KG1 (cell line): ENCODE measurements around the gene WNT5A.

ENCODE experiments used
- DNase-seq: peaks from one replicate; lab custom pipeline; 2025; lab: John Stamatoyannopoulos, UW

The WNT5A gene

DNA sequence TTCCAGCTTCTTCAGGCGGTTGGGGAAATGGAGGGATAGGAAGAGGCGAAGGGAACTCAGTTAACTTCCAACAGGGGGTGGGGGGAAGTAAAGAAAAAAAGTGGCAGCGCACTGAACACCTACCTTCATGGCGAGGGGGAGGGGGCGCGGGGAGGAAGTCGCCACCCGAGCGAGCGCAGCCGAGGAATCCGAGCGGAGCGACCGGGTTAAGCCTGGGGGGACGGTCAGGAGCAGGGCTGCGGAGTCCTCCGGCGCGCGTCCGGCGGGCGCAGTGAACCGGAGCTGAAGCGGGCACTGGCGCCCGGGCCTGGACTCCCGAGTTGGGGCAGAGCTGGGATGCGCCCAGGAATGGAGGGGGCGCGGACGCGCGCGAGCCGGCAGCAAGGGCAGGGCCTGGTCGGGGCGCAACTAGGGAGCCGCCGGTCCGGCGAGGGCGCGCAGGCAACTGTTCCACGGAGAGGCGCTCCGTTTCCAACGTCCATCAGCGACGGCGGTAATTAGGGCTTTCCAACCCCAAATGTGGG lies at the start of gene WNT5A:
WNT5A (minus strand) TSS at position 450 of the 524 bp plus-strand sequence; CDS start at position 129, 321 bp downstream.
- no peak for DNase-seq

DNA sequence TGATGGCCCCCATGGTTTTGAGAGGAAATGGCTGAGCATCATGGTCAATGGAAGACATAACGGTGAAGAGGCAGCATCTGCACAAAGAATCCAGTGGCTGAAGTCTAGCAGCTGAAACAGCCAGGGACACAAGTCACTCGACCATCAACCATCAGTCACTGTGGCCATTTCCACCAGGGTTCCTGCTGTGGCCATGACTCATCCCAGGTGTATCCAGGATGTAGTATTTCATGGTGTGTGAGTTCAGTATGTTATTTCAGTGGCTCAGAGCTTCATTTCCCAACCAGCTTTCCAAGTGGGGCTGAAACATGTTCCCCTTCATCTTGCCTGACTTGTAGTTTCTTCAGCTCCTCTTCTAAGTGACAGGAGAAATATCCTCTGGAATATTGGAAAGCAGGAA lies 47.8 kb upstream of the WNT5A start:
- DNase-seq = no peak

DNA sequence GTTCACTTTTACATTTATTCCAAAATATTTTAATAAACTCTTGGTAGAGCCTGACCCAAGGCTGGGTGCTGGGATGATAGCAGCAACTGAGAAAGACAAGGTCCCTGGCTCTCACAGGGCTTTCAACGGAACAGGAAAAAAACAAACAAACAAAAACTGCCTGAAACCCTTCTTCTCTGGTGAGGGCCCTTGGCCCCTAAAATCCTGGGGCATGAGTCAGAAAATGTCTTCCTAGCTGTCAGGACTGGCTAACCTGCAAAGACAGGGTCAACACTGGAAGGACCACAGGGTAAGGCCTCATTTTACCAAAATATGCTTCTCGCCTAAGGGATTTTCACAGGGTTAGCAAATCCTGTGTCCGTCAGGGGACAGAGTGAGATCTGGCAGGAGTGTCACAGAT lies 45.7 kb upstream of the WNT5A start:
- no peak for DNase-seq

DNA sequence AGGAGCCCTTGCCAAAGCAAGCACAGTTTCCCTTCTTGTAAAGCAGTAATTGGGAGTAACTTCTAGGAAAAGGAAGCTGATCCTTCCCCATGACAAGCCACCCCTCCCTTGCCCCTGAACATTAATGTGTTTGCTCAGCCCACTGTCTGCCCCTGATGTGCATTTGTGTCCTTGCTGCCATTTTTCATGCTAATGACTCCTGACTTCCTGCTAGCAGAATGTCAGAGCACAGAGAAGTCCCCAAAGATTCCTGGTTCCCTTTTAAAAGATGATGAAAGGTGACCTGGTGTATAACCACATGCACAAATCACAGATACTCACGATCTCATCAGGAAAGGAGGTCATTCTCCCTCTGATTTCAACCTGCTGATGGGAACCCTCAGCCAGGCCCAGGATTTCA lies 44.2 kb upstream of the WNT5A start:
- no peak for DNase-seq

DNA sequence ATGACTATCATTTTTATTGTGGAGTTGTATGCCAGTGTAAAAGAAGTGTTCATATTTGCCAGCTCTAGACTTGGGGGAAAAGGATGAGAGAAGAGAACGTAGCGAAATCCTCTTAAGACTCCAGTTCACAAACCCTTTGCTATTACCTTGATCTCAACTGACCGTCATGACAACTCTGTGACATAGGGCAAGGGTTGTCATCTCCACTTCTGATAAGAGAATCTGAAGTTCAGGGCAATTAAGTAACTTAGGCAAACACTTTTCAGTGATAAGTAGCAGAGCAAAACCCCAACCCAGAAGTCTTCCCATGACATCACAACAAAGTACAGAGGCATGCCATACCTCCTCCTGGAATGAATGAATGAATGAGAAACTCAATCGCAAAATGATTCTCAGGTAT lies 40.3 kb upstream of the WNT5A start:
- DNase-seq = no peak

DNA sequence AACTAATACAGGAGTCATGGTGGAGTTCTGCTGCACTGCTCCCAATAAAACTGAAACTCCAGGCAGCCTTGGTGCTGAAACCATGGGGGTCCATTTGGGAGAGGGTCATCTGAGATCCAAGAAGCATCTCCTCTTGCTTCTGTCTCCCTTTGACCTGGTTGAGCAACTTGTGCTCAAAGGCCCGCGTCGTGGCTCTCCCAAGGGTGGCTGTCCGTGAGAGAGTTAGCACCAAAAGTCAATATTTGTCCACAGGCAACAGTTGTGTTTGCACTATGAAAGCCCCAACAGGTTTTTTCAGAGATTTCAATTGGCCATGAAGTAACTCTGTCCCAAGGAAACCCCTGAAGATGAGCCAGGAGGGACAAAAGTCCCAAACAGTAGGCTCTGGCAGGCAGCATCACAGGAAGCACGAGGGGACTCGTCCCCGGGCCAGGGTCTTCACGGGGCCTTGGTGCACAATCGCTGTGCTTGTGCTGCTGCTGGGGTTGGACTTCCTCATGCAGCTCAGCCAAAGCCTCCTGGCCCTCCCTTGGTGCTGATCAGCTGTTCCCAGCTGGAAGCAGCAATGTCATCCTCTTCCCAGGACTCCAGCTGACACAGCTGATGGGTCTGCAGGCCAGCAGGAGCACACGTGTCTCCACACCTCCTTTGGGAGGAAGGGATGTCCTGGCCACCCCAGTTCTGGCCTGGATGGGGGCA lies 39.4 kb upstream of the WNT5A start:
- no peak for DNase-seq

DNA sequence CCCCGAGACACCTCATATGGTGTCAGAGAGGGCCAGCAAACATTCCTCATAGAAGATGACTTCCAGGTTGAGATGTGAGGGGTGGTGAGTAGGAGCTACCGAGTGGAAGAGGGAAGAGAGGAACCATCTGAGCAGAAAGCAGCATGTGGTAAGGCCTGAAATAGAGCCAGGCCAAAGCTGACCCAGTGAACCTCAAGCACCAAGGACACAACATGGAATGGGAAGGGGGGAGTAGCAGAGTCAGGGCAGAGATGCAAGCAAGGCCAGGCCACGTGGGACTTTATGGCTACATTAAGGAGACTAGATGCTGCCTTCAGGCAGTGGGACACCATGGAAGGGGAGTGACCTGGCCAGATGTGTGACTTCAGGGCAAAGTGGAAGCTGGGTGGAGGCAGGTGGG lies 38.3 kb upstream of the WNT5A start:
- no peak for DNase-seq

DNA sequence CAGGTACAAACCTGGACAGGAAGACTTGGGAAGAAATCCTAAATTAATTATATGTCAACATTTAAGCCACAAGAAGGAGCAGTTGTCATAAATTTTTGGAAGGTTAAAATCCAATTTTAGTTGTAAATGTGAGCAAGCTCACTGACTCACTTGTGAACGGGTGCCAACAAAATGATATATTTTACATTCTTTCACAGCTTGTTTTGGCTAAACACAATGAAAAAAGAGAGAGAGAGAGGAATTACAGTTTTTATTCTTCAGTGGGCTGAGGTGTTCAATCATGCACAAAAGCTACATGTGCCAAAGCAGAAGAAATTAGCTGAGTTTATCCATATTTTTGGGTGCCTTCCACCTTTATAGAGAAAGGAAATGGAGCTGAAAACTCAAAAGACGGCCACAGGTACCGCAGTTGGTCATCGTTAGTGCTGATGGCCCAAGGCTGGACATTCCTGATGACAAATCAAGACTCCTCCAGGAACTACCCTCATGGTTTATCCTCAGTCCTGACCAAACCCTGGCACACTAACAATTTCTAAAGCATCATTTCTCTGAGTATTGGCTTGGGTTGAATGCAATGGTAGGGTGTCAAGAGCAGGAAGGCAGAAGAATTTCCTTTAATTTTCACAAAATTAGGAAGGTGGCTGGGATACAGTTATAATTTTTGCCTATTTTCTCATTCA lies 37.6 kb upstream of the WNT5A start:
- DNase-seq = no peak

DNA sequence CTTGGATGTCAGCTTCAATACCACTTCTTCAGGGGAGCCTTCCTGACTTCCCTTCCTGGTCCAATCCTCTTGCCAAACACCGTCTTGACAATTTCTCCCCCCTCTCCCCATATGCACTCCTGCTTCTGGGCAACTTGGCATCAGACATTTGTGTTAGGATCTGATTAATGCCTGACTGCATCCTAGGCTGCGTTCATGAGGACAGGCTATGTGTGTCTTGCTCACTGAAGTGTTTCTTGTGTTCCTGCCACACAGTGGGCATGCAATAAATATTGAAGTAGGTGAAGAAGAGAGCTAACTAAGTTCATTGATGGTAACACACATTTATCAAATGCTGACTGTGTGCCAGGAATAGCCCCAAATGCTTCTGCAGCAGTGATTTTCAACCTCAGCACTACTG lies 36.4 kb upstream of the WNT5A start:
- no peak for DNase-seq

DNA sequence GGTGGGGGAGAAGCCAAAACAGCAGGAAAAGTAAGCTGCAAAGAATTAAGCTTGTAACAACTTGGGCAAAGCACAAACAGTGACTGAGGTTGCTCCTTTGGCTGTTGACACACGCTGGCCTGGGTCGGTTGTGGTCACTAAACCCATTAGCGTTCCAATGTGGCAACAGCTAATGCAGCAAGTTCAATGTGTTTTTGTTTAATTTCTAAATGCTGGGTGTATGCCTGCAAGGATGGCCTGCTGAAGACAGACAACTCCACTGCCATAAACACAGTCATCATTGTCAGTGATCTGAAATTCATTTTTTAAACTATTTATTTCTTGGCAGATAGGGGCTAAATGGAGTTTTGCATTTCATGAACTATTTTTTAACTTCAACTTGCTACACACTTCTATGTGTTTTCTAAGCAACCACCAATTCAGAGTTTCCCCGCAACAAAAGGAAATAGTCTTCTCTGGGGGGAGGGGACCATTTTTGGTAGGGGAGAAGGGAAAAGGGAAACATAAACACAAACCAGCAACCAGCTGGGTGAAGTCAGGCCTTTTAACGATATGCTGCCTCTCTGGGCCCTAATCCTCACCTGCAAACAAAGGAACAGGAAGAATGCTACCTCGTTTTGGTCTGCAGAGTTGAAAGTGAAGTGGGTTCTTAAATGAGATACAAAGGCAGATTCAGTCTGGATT lies 34.8 kb upstream of the WNT5A start:
- no peak for DNase-seq

DNA sequence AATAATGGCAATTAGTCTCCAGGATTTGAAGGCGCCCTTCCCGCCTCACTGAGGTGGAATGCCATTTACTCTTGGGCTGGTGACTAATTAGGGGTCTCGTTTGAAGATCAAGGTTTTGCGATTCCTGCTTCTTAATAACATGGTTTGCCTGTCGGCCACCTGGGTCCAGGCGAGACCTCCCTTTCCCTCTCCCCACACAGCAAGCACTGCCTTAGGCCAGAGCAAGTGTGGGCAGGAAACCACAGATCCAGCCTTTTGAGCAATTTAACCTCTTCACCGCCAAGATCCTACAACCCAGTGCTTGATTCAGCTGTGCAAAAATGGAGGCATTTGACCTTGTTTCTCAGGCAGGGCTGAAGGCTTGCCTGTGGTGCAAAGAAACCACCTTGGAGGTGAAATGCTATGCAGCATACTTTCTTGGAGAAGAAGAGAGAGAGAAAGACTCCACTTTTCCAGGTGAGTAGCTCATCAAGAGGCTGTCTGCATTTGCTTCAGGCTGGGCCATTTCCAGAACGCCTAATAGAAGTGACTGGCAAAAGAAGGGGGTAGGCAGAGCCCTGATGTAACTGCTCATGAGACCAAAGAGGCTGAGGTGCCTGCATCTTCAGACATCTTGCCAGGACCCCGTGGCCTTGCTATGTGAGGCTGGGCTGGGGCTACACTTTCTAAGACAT lies 34.1 kb upstream of the WNT5A start:
- no peak for DNase-seq

DNA sequence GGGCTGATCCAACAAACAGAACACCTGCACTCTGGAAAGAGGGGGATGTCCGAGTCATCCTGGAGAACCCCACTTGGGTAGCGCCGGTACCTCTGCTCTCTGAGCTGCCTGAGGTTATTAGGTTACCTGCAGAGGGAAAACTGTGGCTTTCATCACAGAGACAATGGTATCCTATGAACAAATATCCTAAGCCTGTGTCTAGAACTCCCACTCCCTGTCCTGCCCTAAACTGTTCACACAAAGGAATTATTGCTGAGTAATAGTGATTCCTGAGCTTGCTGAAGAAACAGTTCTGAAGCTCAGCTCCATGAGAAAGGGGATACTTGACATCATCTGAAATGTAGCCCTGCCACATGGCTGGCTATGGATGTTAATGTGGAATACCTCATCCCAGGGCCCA lies 31.9 kb upstream of the WNT5A start:
- no peak for DNase-seq

DNA sequence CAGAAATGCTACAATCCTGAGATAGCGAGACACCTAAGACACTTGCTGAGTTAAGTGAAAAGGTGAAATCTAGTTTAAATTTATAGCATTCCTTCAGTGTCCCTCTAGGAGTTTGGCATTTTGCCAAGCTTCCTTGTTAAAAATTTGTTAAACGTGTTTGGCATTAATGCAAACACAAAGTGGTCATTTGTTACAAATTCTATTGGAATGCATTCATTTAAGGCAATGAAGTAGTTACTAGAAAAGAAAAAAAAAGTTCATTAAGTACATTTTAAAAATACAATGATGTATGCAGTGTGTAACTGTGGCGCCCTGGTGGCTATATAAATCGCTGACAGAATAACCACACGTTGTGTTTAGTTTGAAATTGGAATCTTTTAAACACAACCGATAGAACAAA lies 31.3 kb upstream of the WNT5A start:
- DNase-seq = no peak

DNA sequence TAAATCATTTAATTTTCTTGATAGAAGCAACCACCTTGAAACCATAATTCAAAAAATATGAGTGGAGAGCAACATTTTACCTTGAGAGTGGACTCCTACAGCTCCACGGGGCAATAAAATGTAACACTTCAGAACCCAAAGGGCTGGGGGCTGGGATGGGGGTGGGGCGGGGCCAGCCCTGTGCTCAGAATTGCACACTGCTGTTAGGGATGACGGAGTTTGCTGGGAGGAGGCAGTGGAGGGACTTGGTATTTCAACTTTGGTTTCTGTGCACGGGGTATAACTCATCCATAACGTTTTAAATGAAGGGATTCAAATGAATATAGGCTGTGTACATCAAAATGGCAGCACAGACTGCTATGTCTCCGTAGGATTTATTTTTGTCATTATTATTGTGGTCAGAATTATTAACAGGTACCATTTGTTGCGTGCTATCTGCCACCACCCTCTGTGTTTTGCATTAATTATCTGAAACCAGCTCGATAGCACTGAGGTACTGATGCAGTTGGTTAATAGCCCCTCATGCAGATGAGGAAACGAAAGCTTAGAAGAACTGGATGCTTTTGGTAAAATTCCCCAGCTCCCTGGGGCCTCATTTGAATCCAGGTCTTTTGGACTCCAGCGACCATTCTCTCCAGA lies 29.4 kb upstream of the WNT5A start:
- DNase-seq = no peak

DNA sequence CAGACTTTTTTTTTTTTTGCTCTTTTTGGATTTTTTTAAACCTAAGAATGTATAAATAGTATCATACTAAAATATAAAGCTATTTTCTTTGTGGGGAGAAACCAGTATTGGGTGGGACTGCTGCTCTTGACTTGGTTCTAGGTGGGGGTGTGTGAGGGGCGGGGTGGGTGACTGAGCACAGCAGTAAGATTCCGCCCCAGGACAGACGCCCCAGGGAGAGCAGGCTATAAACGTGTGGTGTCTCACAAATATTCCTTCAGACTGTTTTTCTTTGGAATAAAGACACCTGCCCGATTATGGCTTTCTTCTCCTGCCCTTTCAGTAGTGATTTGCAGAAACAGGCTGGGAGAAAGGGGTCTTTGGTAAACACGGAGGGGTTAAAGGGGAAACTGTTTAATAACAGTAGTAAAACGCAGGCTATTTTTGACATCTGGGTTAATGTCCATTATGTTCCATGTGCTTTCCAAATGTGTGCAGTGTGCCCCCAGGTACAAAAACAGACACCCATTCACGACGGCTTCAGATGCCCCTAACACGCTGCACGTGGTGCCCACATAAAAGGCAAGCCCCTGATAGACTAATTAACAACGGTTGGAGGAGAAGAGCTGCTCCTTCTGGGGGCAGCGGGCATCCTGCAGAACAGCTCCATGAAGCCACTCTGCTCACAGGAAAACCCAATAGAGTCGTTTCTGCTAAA lies 28.6 kb upstream of the WNT5A start:
- no peak for DNase-seq

DNA sequence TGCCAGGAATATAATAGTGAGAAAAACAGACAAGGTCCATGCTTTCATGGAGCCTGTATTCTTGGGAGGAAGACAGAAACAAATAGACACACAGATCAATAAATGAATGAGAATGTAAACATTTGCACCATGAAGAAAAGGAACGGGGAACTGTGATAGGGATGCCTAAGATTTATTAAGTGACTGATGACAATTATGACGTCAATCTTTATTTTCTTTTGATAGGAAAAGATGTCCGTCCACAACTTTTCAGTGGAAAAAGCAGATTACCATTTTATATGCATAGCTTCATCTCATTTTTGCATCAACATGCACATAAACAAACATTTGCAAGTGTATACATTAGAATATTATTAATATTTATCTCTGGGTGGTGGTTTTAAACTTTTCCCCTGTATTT lies 27.9 kb upstream of the WNT5A start:
- DNase-seq = no peak

DNA sequence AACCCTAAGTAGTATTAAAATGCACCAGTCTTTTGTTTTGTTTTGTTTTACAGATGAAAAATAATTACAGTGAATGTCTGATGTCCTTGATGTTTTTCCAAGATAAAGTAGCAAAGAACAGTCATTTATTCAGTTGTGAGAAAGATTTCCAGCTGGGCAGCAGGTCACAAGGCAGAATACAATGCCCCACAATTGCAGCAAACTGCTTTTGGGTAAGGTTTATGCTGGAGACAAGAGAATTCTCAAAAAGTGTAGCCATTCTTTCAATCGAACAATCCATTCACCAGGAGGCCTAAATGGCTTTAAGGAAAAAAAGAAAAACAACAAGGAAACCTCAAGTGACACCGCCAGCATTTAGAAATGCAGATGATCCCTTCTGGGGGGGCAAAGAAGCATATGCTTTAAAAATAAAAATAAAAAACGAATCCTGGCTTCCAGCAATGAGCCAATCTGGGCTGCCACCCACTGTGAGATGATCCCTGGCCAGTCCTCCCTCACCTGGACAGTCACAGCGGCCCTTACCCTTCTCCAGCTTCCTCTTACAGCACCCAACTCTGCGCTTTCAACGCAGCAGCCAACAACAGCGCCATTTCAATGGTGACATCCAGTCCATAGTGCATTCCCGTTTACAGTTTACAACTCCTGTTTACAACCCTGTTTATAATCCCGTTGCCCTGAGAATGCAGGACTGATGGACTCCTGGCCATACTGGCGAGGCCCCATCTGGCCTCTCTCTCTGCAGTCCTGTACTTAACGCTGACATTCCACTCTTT lies 25.7 kb upstream of the WNT5A start:
- no peak for DNase-seq

DNA sequence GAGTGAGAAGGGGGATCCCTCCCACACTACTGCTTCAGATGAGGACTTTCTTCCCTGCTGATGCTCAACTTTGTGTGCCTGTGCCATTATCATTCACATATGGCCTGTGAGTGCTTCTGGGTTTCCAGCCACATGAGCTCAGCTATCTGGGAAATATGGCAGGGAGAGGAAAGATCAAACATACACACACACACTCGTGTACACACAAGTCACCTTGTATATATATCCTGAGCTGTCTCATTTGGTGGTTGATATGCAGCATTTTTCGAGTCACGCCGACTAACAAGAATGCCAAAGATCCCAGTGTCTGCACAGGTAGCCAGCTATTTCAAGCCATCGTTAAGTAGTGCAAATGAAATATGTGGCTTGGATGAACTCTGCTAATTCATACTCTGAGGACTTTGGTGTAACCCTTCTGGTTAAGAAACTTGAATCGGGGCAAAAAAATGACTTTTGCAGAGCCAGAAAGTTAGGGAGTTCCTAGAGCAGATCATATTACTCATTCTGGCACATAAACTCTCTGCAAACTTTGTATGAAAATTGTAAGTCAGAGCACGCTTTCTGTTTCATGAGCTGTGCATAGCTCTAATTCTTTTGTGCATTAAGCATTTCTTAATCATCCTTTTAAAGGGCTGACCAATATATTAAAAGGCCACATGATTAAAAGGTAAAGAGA lies 24.9 kb upstream of the WNT5A start:
- no peak for DNase-seq

DNA sequence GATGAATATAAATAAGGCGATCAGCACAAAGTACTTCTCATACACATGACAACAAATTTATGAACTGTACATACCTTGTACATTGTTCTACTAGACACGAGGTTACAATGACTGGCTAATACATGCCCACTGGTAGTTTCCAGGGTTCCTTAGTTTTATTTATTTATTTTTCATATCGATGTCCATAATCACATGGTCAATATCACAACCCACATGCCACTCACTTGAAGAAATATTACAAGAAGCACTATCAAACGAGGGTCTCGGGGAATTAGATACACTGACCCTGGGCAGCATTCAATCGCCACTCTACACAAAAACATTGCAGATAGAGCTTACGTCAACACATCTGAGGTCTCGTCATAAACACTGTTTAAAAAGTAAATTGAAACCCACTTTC lies 21.2 kb upstream of the WNT5A start:
- no peak for DNase-seq

DNA sequence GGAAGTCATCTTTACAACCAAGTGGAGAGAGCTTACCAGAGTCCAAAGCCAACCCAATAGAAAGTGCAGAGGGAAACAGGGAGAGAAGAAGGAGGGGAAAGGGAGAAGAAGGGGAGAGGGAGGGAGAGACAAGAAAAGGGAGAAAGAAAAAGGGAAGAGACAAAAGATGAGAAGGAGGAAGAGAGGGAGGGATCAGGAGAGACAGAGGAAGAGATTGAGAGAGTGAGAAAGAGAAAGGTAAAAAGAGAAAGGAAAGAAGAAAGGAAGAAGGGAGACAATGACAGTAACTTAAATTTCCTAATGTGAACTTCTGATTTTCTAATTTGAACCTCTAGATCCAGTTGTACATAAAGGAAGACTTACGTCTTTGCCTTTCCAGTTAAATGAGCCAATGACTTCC lies 20.7 kb upstream of the WNT5A start:
- DNase-seq = no peak
